Neutrophil (primary cell): ENCODE data around the gene CCDC107.
A peak's percentile ranks its signal among the peaks of the same experiment; 100 is the strongest.
"Not testable (repeated sequence)": the region's sequence is repeated elsewhere in the genome, so short reads cannot be mapped to it uniquely, and the experiment has no call there.

Source experiments
- H3K27ac ChIP-seq: fragments of 200-600 bp; sonication (generic); 2 replicates; pipeline ENCODE4 v1.5.1; 2016; ENCODE audit warnings: mild to moderate bottlenecking, moderate library complexity
- H3K27me3 ChIP-seq: fragments of 200-600 bp; sonication (generic); 2 replicates; pipeline ENCODE4 v1.6.0; 2016; ENCODE audit warnings: mild to moderate bottlenecking
- H3K36me3 ChIP-seq: fragments of 200-600 bp; sonication (generic); 2 replicates; pipeline ENCODE4 v1.5.1; 2017
- H3K4me1 ChIP-seq, 2 experiments: fragments of 200-600 bp in 1 of 2; sonication (generic) in 1 of 2; 1 replicate in 1 of 2; 2 replicates in 1 of 2; pipeline versions ENCODE4 v1.5.1 to v1.6.1; 2013 to 2016; ENCODE audit warnings: low read depth in 1 of 2, low read length in 1 of 2, mild to moderate bottlenecking in 1 of 2, moderate library complexity in 1 of 2; ENCODE audit not compliant: control insufficient read depth in 1 of 2, insufficient read depth in 1 of 2
- H3K4me3 ChIP-seq, 2 experiments: fragments of 200-600 bp in 1 of 2; sonication (generic) in 1 of 2; 1 replicate in 1 of 2; 2 replicates in 1 of 2; pipeline ENCODE4 v1.5.1; 2013 to 2016; ENCODE audit warnings: low read depth in 1 of 2, low read length in 1 of 2, mild to moderate bottlenecking in 1 of 2, moderate library complexity in 1 of 2
- H3K9me3 ChIP-seq: fragments of 200-600 bp; sonication (generic); 2 replicates; pipeline ENCODE4 v1.5.1; 2016
- CTCF ChIP-seq: fragments of 200-600 bp; sonication (generic); IDR thresholded peaks from 2 replicates; pipeline ENCODE4 v1.5.1; 2016; ENCODE audit warnings: antibody characterized with exemption

The CCDC107 gene

GRCh38 chr9:35658137-35658967, at the start of gene CCDC107:
Gene CCDC107 (plus strand): TSS chr9:35658292. CDS start chr9:35658380, 88 bp downstream.
- H3K27ac ChIP-seq = peak within 1 kb of the TSS; percentile 87
- no peaks in the 10 kb centered on the region for H3K9me3 ChIP-seq
- TF ChIP-seq CTCF = peak; percentile 41
- H3K4me3 ChIP-seq = peak within 1 kb of the TSS; percentile 86 to 87
- no peaks in the 10 kb centered on the region for H3K36me3 ChIP-seq
- peaks cover 26 to 29% of the 10 kb centered on the region in 2 experiments for H3K4me1 ChIP-seq
- H3K27me3 ChIP-seq = no peaks in the 10 kb centered on the region

GRCh38 chr9:35609001-35609819, 48.9 kb upstream of the CCDC107 start:
- Histone ChIP-seq H3K27ac (no peak overlapping the region), H3K9me3 (no peaks in the 10 kb centered on the region), H3K36me3 (peaks cover 21% of the 10 kb centered on the region), H3K4me1 (peaks cover 12 to 20% of the 10 kb centered on the region in 2 experiments), H3K4me3 (no peak overlapping the region), H3K27me3 (no peaks in the 10 kb centered on the region)
- no peak for TF ChIP-seq CTCF

- Histone ChIP-seq H3K4me1 (peaks cover 10 to 14% of the 10 kb centered on the region in 2 experiments), H3K9me3 (no peaks in the 10 kb centered on the region), H3K27ac (no peak overlapping the region), H3K4me3 (no peak overlapping the region), H3K27me3 (no peaks in the 10 kb centered on the region), H3K36me3 (peaks cover 21% of the 10 kb centered on the region)
- TF ChIP-seq CTCF = no peak
Measured at GRCh38 chr9:35609820-35610163, 48.3 kb upstream of the CCDC107 start.

GRCh38 chr9:35611230-35611797, 46.8 kb upstream of the CCDC107 start:
- Histone ChIP-seq H3K4me3 (no peak overlapping the region), H3K36me3 (peaks cover 21% of the 10 kb centered on the region), H3K4me1 (peaks cover under 1 to 6% of the 10 kb centered on the region in 2 experiments), H3K27ac (no peak overlapping the region), H3K9me3 (no peaks in the 10 kb centered on the region), H3K27me3 (peaks cover 8% of the 10 kb centered on the region)
- TF ChIP-seq CTCF = peak; percentile 43

GRCh38 chr9:35612066-35612465, 46.0 kb upstream of the CCDC107 start:
- not testable (repeated sequence) for H3K4me1 ChIP-seq, H3K4me3 ChIP-seq, H3K27ac ChIP-seq, H3K9me3 ChIP-seq
- peaks cover 16% of the 10 kb centered on the region for H3K27me3 ChIP-seq
- peaks cover 21% of the 10 kb centered on the region for H3K36me3 ChIP-seq
